ENCODE data around the gene TMIGD1. TPM values are rescaled to one million over a fixed set of nuclear protein-coding genes. Genes with fewer than 3 reads are reported as not detected.

Gene TMIGD1
- total and polyA plus RNA-seq, 2 donors (not counting 1 experiment from before 2014, with no cell fraction given) = not detected

DNA sequence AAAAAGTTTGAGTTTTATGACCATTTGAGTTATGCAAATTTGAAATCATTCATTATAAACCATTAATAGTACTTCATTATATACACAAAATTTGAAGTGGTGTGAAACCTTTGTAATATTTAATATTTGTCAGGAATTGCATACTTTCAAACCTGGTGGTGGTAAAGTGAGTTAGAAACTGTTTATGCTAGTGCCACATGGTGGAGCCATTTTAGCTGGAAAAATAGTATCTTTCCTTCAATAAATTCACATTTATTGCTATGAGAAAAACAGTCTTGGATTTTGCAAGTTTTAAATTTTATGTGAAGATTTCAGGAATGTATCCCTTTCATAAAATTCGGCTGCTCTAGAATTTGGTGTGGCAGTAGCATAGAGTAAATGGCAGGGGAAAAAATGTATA, 34.9 kb downstream of the TMIGD1 start:
- CTCF ChIA-PET = no interaction called here
- H3K27ac Mint-ChIP-seq = no peak overlapping the region
- no peaks in the 10 kb centered on the region for H3K27me3 ChIP-seq (replicated peaks in 1 of 4; ENCODE audit: control extremely low read depth in 1 of 4, control insufficient read depth in 3 of 4, insufficient read depth in 4 of 4, low read length in 3 of 4)
- intact Hi-C loops (cut with micrococcal nuclease) = no loop called here
- DNase-seq (no peak), ATAC-seq (ENCODE audit: low read depth) (no peak)
- no peaks in the 10 kb centered on the region for H4K20me1 ChIP-seq (ENCODE audit: control insufficient read depth, insufficient read depth, low read length, poor library complexity, severe bottlenecking)
- POLR2A ChIA-PET = no interaction called here
- no peaks in the 10 kb centered on the region for H3K9me3 Mint-ChIP-seq (ENCODE audit: insufficient read depth)
- peaks cover 7 to 9% of the 10 kb centered on the region in 2 donors for H3K4me1 ChIP-seq (ENCODE audit: control insufficient read depth in 2 of 2, insufficient read depth in 2 of 2, low read length in 2 of 2)
- H3K27me3 Mint-ChIP-seq = no peaks in the 10 kb centered on the region
- no peaks in the 10 kb centered on the region for H3K79me2 ChIP-seq (ENCODE audit: control insufficient read depth, insufficient read depth, low read length)
- H3K9ac ChIP-seq (ENCODE audit: low read length) = no peak overlapping the region
- peaks cover 0 to 11% (median 0%) of the 10 kb centered on the region in 3 donors for H3K9me3 ChIP-seq (ENCODE audit: control extremely low read depth in 1 of 3, control insufficient read depth in 2 of 3, insufficient read depth in 1 of 3, low read length in 2 of 3)
- WGBS (ENCODE audit: insufficient coverage) = no CpG with 5 or more reads among the region's 1 CpG
- H3K4me3 ChIP-seq (ENCODE audit: control extremely low read depth in 1 of 5, extremely low read depth in 1 of 5, insufficient read depth in 1 of 5, low read depth in 2 of 5, low read length in 4 of 5) = no peak overlapping the region
- H3K36me3 ChIP-seq (replicated peaks in 1 of 2; ENCODE audit: control extremely low read depth in 1 of 2, control insufficient read depth in 1 of 2, extremely low read depth in 1 of 2, insufficient read depth in 2 of 2, low read length in 1 of 2) = no peaks in the 10 kb centered on the region
- H3K27ac ChIP-seq (ENCODE audit: low read length in 2 of 2) = no peak overlapping the region
- H3K4me2 ChIP-seq (replicated peaks; ENCODE audit: low read depth, low read length, poor library complexity, severe bottlenecking) = no peak overlapping the region
- TF ChIP-seq CTCF (IDR thresholded peaks at IDR 0.05) = no peak
- TF ChIP-seq EZH2 (IDR thresholded peaks at IDR 0.05; ENCODE audit: borderline replicate concordance, insufficient read depth, low read depth, low read length, poor library complexity, severe bottlenecking) = no peak
- H2AFZ ChIP-seq (ENCODE audit: insufficient read depth, low read depth, low read length, poor library complexity, severe bottlenecking) = no peak overlapping the region
- H3K4me3 Mint-ChIP-seq = no peak overlapping the region
- peaks cover 13% of the 10 kb centered on the region for H3K4me1 Mint-ChIP-seq

- no peak overlapping the region for H3K4me2 ChIP-seq (replicated peaks; ENCODE audit: low read depth, low read length, poor library complexity, severe bottlenecking)
- no peaks in the 10 kb centered on the region for H3K36me3 ChIP-seq (replicated peaks in 1 of 2; ENCODE audit: control extremely low read depth in 1 of 2, control insufficient read depth in 1 of 2, extremely low read depth in 1 of 2, insufficient read depth in 2 of 2, low read length in 1 of 2)
- Mint-ChIP-seq H3K9me3 (ENCODE audit: insufficient read depth) (no peaks in the 10 kb centered on the region), H3K4me1 (peaks cover 13% of the 10 kb centered on the region), H3K27me3 (no peaks in the 10 kb centered on the region), H3K4me3 (no peak overlapping the region), H3K27ac (no peak overlapping the region)
- no peaks in the 10 kb centered on the region for H4K20me1 ChIP-seq (ENCODE audit: control insufficient read depth, insufficient read depth, low read length, poor library complexity, severe bottlenecking)
- H3K79me2 ChIP-seq (ENCODE audit: control insufficient read depth, insufficient read depth, low read length) = no peaks in the 10 kb centered on the region
- H3K9me3 ChIP-seq (ENCODE audit: control extremely low read depth in 1 of 3, control insufficient read depth in 2 of 3, insufficient read depth in 1 of 3, low read length in 2 of 3) = peaks cover 0 to 11% (median 0%) of the 10 kb centered on the region in 3 donors
- TF ChIP-seq EZH2 (IDR thresholded peaks at IDR 0.05; ENCODE audit: borderline replicate concordance, insufficient read depth, low read depth, low read length, poor library complexity, severe bottlenecking) (no peak), CTCF (IDR thresholded peaks at IDR 0.05) (no peak)
- 98% methylated on average over 3 of the region's 4 CpGs for WGBS (ENCODE audit: insufficient coverage)
- H3K4me3 ChIP-seq (ENCODE audit: control extremely low read depth in 1 of 5, extremely low read depth in 1 of 5, insufficient read depth in 1 of 5, low read depth in 2 of 5, low read length in 4 of 5) = no peak overlapping the region
- ChIA-PET POLR2A (no interaction called here), CTCF (interaction anchor here (1.7 kb wide), 1 partner anchor 42 kb away, joined by 5 read pairs; no protein-coding TSS in a partner anchor)
- H2AFZ ChIP-seq (ENCODE audit: insufficient read depth, low read depth, low read length, poor library complexity, severe bottlenecking) = no peak overlapping the region
- peaks cover 7 to 9% of the 10 kb centered on the region in 2 donors for H3K4me1 ChIP-seq (ENCODE audit: control insufficient read depth in 2 of 2, insufficient read depth in 2 of 2, low read length in 2 of 2)
- H3K27ac ChIP-seq (ENCODE audit: low read length in 2 of 2) = no peak overlapping the region
- no peak for DNase-seq
- no peak for ATAC-seq (ENCODE audit: low read depth)
- no peaks in the 10 kb centered on the region for H3K27me3 ChIP-seq (replicated peaks in 1 of 4; ENCODE audit: control extremely low read depth in 1 of 4, control insufficient read depth in 3 of 4, insufficient read depth in 4 of 4, low read length in 3 of 4)
- no peak overlapping the region for H3K9ac ChIP-seq (ENCODE audit: low read length)
- intact Hi-C loops (cut with micrococcal nuclease) = no loop called here
These were observed 36.1 kb downstream of the TMIGD1 start for GRCh38 chr17:30297715-30298114.
